Dendritic cell treated with granulocyte-macrophage colony-stimulating factor and Interleukin-4, amounts not matched to agents 40 ng/mL and 50 ng/mL, for 4 days (primary cell): ENCODE results near the gene FAM210A.
"Not testable (repeated sequence)": the region's sequence is repeated elsewhere in the genome, so short reads cannot be mapped to it uniquely, and the experiment has no call there.

Source experiments
- H3K27ac Mint-ChIP-seq: one replicate; pipeline ENCODE4 v1.8.0; 2022; ENCODE audit warnings: mild to moderate bottlenecking, mixed read lengths
- H3K27me3 Mint-ChIP-seq: one replicate; pipeline ENCODE4 v1.8.0; 2022; ENCODE audit warnings: mild to moderate bottlenecking, mixed read lengths
- H3K36me3 Mint-ChIP-seq: one replicate; pipeline ENCODE4 v1.8.0; 2022; ENCODE audit warnings: low read depth, mixed read lengths
- H3K4me1 Mint-ChIP-seq: one replicate; pipeline ENCODE4 v1.8.0; 2022; ENCODE audit warnings: low read depth, mixed read lengths
- H3K4me3 Mint-ChIP-seq: one replicate; pipeline ENCODE4 v1.8.0; 2022; ENCODE audit warnings: mild to moderate bottlenecking, moderate library complexity, mixed read lengths
- H3K9me3 Mint-ChIP-seq: one replicate; pipeline ENCODE4 v1.8.0; 2022; ENCODE audit warnings: mixed read lengths
- intact Hi-C: fragments of 100-400 bp; cut with micrococcal nuclease; formaldehyde crosslinking; loops from one replicate; pipeline ENCODE4 v1.15.0; 2022

Gene FAM210A, protein sequence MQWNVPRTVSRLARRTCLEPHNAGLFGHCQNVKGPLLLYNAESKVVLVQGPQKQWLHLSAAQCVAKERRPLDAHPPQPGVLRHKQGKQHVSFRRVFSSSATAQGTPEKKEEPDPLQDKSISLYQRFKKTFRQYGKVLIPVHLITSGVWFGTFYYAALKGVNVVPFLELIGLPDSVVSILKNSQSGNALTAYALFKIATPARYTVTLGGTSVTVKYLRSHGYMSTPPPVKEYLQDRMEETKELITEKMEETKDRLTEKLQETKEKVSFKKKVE

DNA sequence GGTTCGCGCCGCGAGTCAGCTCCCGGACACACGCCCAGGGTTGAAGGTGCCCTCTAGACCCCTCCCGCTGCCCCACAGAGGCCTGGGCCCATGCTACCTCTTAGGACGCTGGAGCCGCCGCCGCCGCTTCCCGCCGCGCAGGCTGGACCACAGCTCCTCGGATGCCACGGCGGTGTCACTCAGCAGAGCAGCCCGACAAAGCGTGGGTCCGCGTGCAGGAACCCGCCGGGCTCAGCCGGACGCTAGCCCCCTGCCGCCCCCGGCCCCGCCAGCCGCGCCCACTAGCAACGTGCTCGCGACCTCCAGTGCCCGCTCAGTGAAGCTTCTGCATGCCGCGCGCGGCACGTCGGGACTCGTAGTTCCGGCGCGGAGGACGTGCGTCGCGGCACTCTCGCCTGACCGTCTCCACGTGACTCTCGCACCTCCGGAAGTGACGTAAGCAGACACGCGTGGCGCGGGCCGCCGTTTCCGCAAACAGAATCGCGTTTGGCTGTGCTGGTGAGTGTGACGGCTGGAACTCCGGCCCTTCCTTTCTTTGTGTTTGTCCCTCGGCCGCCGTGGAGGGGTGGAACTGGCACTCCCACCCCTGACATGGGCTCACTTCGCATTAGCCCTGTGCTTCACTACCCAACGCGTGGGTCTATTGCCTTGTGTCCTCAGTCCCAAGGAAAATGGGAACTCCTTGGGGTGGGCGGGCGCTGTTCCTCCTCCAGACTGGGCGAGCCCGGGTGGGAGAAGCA lies at the start of gene FAM210A, which contains the start of gene RNMT:
FAM210A (minus strand) TSS at position 327 of the 740 bp plus-strand sequence. CDS start 44,481 bp downstream, outside the sequence.
RNMT (plus strand) TSS at position 442 of the 740 bp plus-strand sequence. CDS start 4,845 bp downstream, outside the sequence.
- peak within 1 kb of the TSS; percentile 96 for H3K4me3 Mint-ChIP-seq
- intact Hi-C loops: loop anchor here (5.0 to 10.0 kb wide), 2 partner anchors 172 to 509 kb away; partner anchors contain the start of gene LDLRAD4
- peak within 1 kb of the TSS; percentile 96 for H3K27ac Mint-ChIP-seq
- no peaks in the 10 kb centered on the region for H3K9me3 Mint-ChIP-seq
- H3K27me3 Mint-ChIP-seq: no peaks in the 10 kb centered on the region
- H3K4me1 Mint-ChIP-seq: peaks cover 35% of the 10 kb centered on the region
- peaks cover 35% of the 10 kb centered on the region for H3K36me3 Mint-ChIP-seq

DNA sequence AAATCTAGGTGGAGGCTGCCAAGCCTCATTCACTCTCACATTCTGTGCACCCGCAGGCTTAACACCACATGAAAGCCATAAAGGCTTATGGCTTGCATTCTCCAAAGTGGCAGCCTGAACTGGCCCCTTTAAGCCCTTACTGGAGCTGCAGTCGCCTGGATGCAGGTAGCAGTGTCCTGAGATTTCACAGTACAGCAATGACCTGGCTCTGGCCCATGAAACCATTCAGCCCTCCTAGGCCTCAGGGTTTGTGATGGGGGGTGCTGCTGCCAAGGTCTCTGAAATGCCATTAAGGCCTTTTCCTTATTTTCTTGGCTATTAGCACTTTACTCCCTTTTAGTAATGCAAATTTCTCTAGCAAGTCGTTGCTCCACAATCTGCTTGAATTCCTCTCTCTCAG lies 48.7 kb upstream of the FAM210A start:
- peaks cover 5% of the 10 kb centered on the region for H3K27me3 Mint-ChIP-seq
- H3K4me3 Mint-ChIP-seq: no peak overlapping the region
- H3K27ac Mint-ChIP-seq: no peak overlapping the region
- no peaks in the 10 kb centered on the region for H3K36me3 Mint-ChIP-seq
- intact Hi-C loops: no loop called here
- no peaks in the 10 kb centered on the region for H3K4me1 Mint-ChIP-seq
- H3K9me3 Mint-ChIP-seq: peaks cover 9% of the 10 kb centered on the region

DNA sequence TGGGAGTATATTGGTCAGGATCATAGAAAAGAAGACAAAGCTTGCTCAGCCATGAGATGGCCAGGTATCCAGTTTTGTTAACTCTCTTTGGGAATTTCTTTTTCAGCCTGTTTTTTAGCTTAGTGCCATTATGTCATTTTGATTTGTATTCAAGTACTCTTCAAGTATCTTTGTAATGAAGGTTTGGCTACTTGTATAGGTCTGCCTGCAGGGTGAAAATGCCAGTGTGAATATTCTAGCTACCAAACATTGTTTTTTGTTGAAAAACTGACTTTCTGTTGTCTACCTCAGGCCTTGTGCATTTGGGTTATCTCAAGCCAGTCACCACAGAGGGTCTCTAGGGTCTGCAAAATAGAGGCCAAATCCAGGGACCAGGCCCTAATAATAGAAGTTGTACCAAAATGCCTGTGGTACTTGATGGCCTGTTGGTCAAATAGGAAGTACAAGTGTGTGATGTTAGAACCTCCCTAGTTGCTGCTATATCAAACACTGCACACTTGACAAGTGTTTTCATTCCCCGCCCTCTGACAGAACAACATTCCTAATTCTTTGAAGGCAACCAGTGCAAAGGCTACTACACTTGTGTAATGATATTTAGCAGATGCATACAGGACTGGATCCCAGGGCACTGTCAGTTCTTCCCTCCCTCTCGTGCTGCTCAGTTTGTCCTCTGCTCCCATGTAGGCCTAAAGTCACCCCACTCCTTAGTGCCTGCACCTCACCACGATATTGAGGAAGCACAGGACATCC lies 36.5 kb upstream of the FAM210A start:
- Mint-ChIP-seq H3K4me3 (no peak overlapping the region), H3K4me1 (peaks cover 10% of the 10 kb centered on the region), H3K27me3 (no peaks in the 10 kb centered on the region), H3K27ac (no peak overlapping the region), H3K9me3 (peaks cover 47% of the 10 kb centered on the region), H3K36me3 (peaks cover 80% of the 10 kb centered on the region)
- intact Hi-C loops: no loop called here

DNA sequence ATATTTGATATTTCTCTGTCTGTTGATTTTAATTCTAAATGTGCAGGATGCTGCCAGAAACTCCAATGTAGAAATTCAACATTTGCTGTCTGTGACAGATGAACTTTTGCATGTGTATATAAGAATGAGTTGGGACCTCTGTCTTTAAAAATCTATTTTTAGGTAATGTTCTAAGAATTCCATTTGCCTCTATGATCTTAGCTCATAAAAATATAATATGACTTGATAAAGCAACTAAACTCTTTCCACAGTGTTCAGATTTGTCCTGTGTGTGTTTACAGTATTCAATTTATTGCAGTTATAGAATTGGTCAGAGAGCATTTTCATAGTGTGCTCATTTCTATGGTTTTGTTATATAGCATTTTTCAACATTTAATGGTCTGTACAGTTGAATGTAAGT lies 33.7 kb upstream of the FAM210A start:
- Mint-ChIP-seq H3K27me3 (no peaks in the 10 kb centered on the region), H3K4me3 (no peak overlapping the region), H3K9me3 (peaks cover 19% of the 10 kb centered on the region), H3K27ac (no peak overlapping the region), H3K36me3 (peaks cover 92% of the 10 kb centered on the region), H3K4me1 (peaks cover 10% of the 10 kb centered on the region)
- intact Hi-C loops: no loop called here

DNA sequence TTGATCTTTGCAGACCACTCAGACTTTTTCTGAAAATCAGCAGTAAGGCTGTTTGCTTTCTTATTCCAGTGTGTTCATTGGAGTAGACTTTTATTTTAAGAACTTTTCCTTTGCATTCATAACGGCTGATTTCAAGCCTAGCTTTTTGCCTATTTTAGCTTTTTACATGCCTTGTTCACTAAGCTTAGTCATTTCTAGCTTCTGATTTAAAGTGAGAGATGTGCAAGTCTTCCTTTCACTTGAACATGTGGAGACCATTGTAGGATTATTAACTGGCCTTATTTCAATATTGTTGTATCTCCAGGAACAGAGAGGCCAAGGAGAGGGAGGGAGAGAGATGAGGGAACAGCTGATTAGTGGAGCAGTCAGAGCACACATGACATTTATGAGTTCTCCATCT lies 32.3 kb upstream of the FAM210A start:
- Mint-ChIP-seq H3K4me3 (no peak overlapping the region), H3K4me1 (peaks cover 10% of the 10 kb centered on the region), H3K9me3 (peaks cover 5% of the 10 kb centered on the region), H3K36me3 (peaks cover 92% of the 10 kb centered on the region), H3K27me3 (no peaks in the 10 kb centered on the region), H3K27ac (no peak overlapping the region)
- intact Hi-C loops: no loop called here

DNA sequence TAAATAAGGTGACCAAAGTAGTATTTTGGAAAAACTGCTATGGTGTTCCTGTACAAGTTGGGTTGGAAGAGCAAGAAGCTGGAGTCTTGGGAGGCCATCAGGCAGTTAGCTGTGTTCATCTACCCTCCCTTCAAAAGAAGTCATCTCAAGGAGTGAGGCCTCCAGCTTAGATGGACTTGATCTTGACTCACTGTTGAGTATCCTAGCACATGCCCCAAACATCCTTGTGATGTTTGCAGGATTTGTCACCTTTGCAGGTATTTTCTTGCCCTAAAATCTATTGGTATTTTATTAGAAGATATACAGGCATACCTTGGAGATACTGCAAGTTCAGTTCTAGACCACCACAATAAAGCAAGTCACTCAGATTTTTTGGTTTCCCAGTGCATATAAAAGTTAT lies 30.3 kb upstream of the FAM210A start:
- Mint-ChIP-seq H3K4me3 (no peak overlapping the region), H3K36me3 (peaks cover 91% of the 10 kb centered on the region), H3K27ac (no peak overlapping the region), H3K27me3 (no peaks in the 10 kb centered on the region), H3K4me1 (peaks cover 10% of the 10 kb centered on the region), H3K9me3 (no peaks in the 10 kb centered on the region)
- intact Hi-C loops: no loop called here

DNA sequence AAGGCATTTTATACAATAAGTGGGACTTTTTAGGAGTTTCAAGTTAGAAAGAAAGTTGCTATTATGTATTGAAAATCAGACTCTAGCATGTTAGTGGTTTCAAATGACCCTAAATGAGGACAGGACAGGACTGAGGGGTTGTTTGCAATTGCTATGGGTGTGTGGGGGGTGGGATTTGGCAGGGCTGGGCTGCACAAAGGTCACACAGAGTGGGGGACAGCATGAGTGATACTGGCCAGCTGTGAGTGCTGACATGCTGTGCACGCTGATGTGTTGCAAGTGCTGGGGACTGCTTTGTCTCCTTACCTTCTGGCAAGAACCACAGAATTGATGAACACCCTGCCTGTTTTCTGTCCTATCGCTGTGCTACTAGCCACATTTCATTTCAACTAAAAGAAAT lies 29.9 kb upstream of the FAM210A start:
- Mint-ChIP-seq H3K4me1 (peaks cover 9% of the 10 kb centered on the region), H3K9me3 (no peaks in the 10 kb centered on the region), H3K27ac (no peak overlapping the region), H3K27me3 (no peaks in the 10 kb centered on the region), H3K36me3 (peaks cover 91% of the 10 kb centered on the region), H3K4me3 (no peak overlapping the region)
- intact Hi-C loops: no loop called here

DNA sequence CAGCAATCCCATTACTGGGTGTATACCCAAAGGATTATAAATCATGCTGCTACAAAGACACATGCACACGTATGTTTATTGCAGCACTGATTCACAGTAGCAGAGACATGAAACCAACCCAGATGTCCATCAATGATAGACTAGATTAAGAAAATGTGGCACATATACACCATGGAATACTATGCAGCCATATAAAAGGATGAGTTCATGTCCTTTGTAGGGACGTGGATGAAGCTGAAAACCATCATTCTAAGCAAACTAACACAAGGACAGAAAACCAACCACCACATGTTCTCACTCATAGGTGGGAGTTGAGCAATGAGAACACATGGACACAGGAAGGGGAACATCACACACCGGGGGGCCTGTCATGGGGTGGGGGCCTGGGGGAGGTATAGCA lies 25.2 kb upstream of the FAM210A start:
- H3K27ac Mint-ChIP-seq, intact Hi-C loops, H3K9me3 Mint-ChIP-seq, H3K27me3 Mint-ChIP-seq, H3K4me1 Mint-ChIP-seq, H3K4me3 Mint-ChIP-seq: not testable (repeated sequence)
- H3K36me3 Mint-ChIP-seq: peaks cover 96% of the 10 kb centered on the region

DNA sequence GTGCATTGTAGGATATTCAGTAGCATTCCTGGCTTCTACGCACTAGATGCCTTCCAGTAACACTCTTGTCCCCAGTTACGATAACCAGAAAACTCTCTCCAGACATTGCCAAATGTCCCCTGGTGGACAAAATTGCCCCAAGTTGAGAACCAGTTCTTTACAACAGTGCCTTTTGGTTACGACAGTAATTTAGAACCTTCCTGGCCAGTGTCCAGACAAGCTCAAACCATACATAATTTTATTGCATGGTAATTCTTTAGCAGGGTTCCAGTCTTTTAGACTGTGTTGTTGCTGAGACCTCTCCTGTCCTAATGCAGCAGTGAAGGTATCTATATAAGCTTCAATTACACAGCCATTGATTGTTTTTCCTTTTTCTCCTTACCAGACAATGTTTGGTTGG lies 20.3 kb upstream of the FAM210A start:
- H3K4me3 Mint-ChIP-seq: no peak overlapping the region
- no peaks in the 10 kb centered on the region for H3K27me3 Mint-ChIP-seq
- intact Hi-C loops: no loop called here
- H3K36me3 Mint-ChIP-seq: peaks cover 82% of the 10 kb centered on the region
- peaks cover 5% of the 10 kb centered on the region for H3K4me1 Mint-ChIP-seq
- H3K27ac Mint-ChIP-seq: no peak overlapping the region
- H3K9me3 Mint-ChIP-seq: no peaks in the 10 kb centered on the region

DNA sequence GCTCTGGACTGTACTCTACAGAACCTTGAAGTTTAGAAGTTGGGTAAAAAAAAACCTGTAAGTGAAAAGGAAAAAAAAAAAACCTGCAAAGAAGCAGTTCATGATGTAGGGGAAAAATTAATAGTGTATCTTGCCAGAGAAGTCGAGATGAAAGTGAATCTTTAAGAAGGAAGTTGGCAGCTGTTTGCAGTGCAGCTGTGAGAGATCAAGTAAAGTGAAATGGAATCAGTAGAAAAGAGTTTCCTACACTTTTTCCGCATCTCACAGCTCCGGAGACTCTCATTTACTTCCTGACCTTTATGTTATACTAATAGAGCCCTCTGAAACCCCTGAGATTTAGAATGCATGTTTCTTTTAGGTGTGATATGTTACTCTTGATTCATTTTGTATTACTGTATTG lies 19.3 kb upstream of the FAM210A start:
- peaks cover 79% of the 10 kb centered on the region for H3K36me3 Mint-ChIP-seq
- no peak overlapping the region for H3K4me3 Mint-ChIP-seq
- no peaks in the 10 kb centered on the region for H3K9me3 Mint-ChIP-seq
- peaks cover 5% of the 10 kb centered on the region for H3K4me1 Mint-ChIP-seq
- peak overlapping the region; percentile 60 for H3K27ac Mint-ChIP-seq
- H3K27me3 Mint-ChIP-seq: no peaks in the 10 kb centered on the region
- intact Hi-C loops: no loop called here

DNA sequence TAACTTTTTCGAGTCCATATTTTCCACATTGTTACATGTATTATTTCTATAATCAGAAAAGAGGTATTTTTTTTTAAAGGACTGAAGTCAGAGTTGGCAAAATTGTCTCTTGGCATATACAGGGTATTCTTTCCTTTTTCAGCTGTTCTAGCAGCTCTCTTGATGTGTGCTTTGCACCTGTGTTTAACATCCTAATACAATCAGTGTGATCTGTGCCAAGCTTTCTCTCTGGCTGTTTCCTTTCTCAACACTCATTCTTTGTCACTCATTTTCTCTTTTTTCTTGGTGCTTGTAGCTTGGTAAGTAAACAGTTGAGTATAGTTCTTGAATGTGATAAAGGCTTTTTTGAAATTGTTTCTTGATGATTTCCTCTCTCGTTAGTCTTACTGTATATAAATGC lies 9.3 kb upstream of the FAM210A start:
- intact Hi-C loops: no loop called here
- H3K27ac Mint-ChIP-seq: no peak overlapping the region
- H3K36me3 Mint-ChIP-seq: peaks cover 86% of the 10 kb centered on the region

DNA sequence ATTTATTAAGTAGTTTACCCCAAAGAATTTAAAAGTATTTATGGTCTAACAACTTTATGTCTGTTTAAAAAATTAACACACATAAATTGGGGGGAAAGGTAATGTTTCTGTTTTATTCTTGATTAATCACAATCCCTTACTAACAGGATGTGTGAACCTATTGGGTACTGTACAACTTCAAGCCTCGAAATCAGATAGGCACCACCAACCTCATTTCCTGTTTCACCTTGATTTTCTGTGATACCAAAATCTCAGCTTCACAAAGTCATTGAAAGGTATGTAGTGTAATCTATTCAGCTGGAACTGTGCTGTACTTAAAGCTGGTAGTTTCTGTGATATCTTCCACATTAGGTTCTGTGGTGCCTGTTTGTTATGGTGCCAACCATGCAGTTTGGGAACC lies 4.1 kb upstream of the FAM210A start:
- Mint-ChIP-seq H3K4me3 (no peak overlapping the region), H3K27me3 (no peaks in the 10 kb centered on the region), H3K27ac (no peak overlapping the region), H3K36me3 (peaks cover 59% of the 10 kb centered on the region), H3K9me3 (no peaks in the 10 kb centered on the region), H3K4me1 (peaks cover 20% of the 10 kb centered on the region)
- intact Hi-C loops: no loop called here

More for the DNA sequence above, 9.3 kb upstream of the FAM210A start:
- H3K27me3 Mint-ChIP-seq: no peaks in the 10 kb centered on the region
- H3K9me3 Mint-ChIP-seq: no peaks in the 10 kb centered on the region
- no peaks in the 10 kb centered on the region for H3K4me1 Mint-ChIP-seq
- H3K4me3 Mint-ChIP-seq: no peak overlapping the region

DNA sequence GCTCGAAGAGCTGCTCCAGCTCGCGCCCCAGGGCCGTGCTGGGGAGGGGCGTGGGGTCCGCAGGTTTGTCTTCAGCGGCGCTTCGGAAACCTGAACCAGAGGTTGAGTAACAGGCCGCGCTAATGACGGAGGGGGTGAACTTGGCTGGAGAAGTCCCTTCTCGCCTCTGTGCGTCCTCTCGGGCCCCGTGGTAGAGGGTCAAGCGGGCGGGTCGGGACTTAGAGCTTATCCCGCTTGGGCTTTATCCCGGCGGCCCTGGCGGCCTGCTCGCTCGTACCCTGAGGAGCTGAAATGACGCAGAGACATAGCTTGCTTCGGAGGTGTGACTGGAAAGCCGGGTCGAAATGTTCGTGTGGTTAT lies 594 bp upstream of the FAM210A start:
- no peaks in the 10 kb centered on the region for H3K27me3 Mint-ChIP-seq
- H3K27ac Mint-ChIP-seq: peak overlapping the region; percentile 96
- intact Hi-C loops: loop anchor here (5.0 to 10.0 kb wide), 2 partner anchors 172 to 510 kb away; partner anchors contain the start of gene LDLRAD4
- H3K4me1 Mint-ChIP-seq: peaks cover 35% of the 10 kb centered on the region
- peaks cover 39% of the 10 kb centered on the region for H3K36me3 Mint-ChIP-seq
- peak overlapping the region; percentile 96 for H3K4me3 Mint-ChIP-seq
- H3K9me3 Mint-ChIP-seq: no peaks in the 10 kb centered on the region
